SK-N-SH treated with all-trans-retinoic acid at 6 μM for 48 hours (cell line): ENCODE data around the gene CD248.

Source experiments
- ATAC-seq: fragments of 200-7000 bp; cut with Tn5 transposase; 3 replicates; pipeline ENCODE4 v1.9.1; 2020; ENCODE audit warnings: mild to moderate bottlenecking, moderate library complexity
- ARNTL ChIP-seq: fragments of 450-650 bp; formaldehyde crosslinking; IDR thresholded peaks from 2 replicates; pipeline ENCODE4 v1.5.0; 2020; ENCODE audit warnings: low read depth, mild to moderate bottlenecking, moderate library complexity, borderline replicate concordance
- BACH2 ChIP-seq: fragments of 250-450 bp; sonication (Bioruptor Pico); IDR thresholded peaks from 2 replicates; pipeline ENCODE4 v1.9.0; 2021; ENCODE audit warnings: mild to moderate bottlenecking, borderline replicate concordance
- CREB5 ChIP-seq: fragments of 250-450 bp; sonication (Bioruptor Pico); IDR thresholded peaks from 2 replicates; pipeline ENCODE4 v1.5.1; 2020; ENCODE audit warnings: low read depth, mild to moderate bottlenecking, moderate library complexity
- CSDC2 ChIP-seq: fragments of 250-450 bp; sonication (Bioruptor Pico); IDR thresholded peaks from 2 replicates; pipeline ENCODE4 v1.5.0; 2020; ENCODE audit warnings: mild to moderate bottlenecking, moderate library complexity
- CSRNP3 ChIP-seq: fragments of 250-450 bp; sonication (Bioruptor Pico); IDR thresholded peaks from 2 replicates; pipeline ENCODE4 v1.5.1; 2021; ENCODE audit warnings: mild to moderate bottlenecking, moderate library complexity
- ESRRG ChIP-seq: fragments of 250-450 bp; sonication (Bioruptor Pico); IDR thresholded peaks from 2 replicates; pipeline ENCODE4 v1.6.1; 2021; ENCODE audit warnings: mild to moderate bottlenecking
- GLIS3 ChIP-seq: fragments of 250-450 bp; sonication (Bioruptor Pico); IDR thresholded peaks from 2 replicates; pipeline ENCODE4 v1.5.0; 2020; ENCODE audit warnings: mild to moderate bottlenecking, moderate library complexity
- PATZ1 ChIP-seq: fragments of 250-450 bp; sonication (Bioruptor Pico); IDR thresholded peaks from 2 replicates; pipeline ENCODE4 v1.8.0; 2020; ENCODE audit warnings: mild to moderate bottlenecking, moderate library complexity, borderline replicate concordance
- POU6F1 ChIP-seq: fragments of 250-450 bp; sonication (Bioruptor Pico); IDR thresholded peaks from 2 replicates; pipeline ENCODE4 v1.8.0; 2021; ENCODE audit warnings: low read depth, mild to moderate bottlenecking, moderate library complexity, borderline replicate concordance
- PPARA ChIP-seq: fragments of 250-450 bp; sonication (Bioruptor Pico); IDR thresholded peaks from 2 replicates; pipeline ENCODE4 v1.5.0; 2020; ENCODE audit warnings: mild to moderate bottlenecking, borderline replicate concordance
- RARB ChIP-seq: fragments of 250-450 bp; sonication (Bioruptor Pico); IDR thresholded peaks from 2 replicates; pipeline ENCODE4 v1.8.0; 2021; ENCODE audit warnings: mild to moderate bottlenecking, moderate library complexity
- TCF4 ChIP-seq: fragments of 250-450 bp; sonication (Bioruptor Pico); IDR thresholded peaks from 2 replicates; pipeline ENCODE4 v1.8.0; 2021; ENCODE audit warnings: mild to moderate bottlenecking, moderate library complexity, borderline replicate concordance
- ZC3H10 ChIP-seq: fragments of 250-450 bp; sonication (Bioruptor Pico); IDR thresholded peaks from 2 replicates; pipeline ENCODE4 v1.5.1; 2021; ENCODE audit warnings: mild to moderate bottlenecking, moderate library complexity
- ZFP3 ChIP-seq: fragments of 250-450 bp; sonication (Bioruptor Pico); IDR thresholded peaks from 2 replicates; pipeline ENCODE4 v1.5.0; 2020; ENCODE audit warnings: mild to moderate bottlenecking, moderate library complexity
- ZFP30 ChIP-seq: fragments of 450-650 bp; formaldehyde crosslinking; IDR thresholded peaks from 2 replicates; pipeline ENCODE4 v1.5.0; 2022; ENCODE audit warnings: mild to moderate bottlenecking, moderate library complexity
- ZNF565 ChIP-seq: fragments of 450-650 bp; formaldehyde crosslinking; conservative IDR thresholded peaks from 2 replicates; pipeline ENCODE4 v1.5.0; 2020; ENCODE audit warnings: low read depth, mild to moderate bottlenecking, moderate library complexity
- ZNF70 ChIP-seq: fragments of 450-650 bp; formaldehyde crosslinking; IDR thresholded peaks from 2 replicates; pipeline ENCODE4 v1.5.0; 2020; ENCODE audit warnings: mild to moderate bottlenecking, moderate library complexity
- ZNF8 ChIP-seq: fragments of 450-650 bp; formaldehyde crosslinking; IDR thresholded peaks from 2 replicates; pipeline ENCODE4 v1.5.0; 2020; ENCODE audit warnings: mild to moderate bottlenecking, moderate library complexity

CD248 gene

GRCh38 chr11:66332371-66333219, 15.8 kb upstream of the CD248 start:
- ATAC-seq, result no peak
- no peak for TF ChIP-seq ZNF70 (CRISPR knock-in tag)
- no peak for TF ChIP-seq PPARA
- no peak for TF ChIP-seq ARNTL (CRISPR knock-in tag)
- no peak for TF ChIP-seq RARB (CRISPR knock-in tag)
- no peak for TF ChIP-seq PATZ1 (CRISPR knock-in tag)
- no peak for TF ChIP-seq POU6F1 (CRISPR knock-in tag)
- TF ChIP-seq CREB5 (CRISPR knock-in tag), result no peak
- TF ChIP-seq ZNF8 (CRISPR knock-in tag), result no peak

DNA sequence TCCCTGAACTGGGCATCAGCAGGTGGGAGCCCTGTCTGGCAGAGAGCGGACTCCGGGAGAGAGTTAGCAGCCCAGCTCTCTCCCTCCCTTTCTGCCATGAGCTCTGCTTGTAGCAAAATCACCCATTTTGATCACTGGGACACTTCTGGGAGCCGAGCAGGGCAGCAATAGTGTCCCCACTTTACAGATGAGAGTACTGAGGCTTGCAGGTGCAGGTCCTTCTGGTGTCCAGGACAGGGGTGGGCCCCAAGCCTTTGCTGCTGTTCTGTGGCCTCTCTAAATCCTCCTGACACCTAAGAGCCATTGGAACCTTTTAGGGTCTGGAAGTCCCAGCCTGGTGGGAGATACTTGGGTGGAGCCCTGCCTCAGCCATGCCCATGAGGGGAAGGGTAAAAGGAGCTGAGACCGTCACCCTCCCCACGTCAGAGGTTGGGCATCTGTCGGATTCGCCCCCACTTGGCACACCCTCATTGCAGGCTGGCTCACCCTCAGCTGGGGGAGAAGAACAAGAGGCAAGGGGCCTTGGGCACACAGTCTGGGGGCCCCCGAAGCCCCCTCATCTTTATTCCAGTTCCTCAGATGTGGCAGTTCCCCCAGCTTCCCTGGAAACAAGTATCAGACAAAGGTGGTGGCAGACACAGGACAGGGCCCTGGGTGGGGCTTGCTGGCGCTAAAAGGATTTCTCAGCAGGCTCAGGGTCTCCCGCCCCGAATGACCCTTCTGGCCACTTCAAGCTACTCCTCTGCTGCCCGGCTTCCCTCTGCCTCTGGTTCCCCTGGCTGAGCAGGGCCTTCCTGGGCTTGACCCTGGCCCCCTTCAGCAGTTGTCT, 14.9 kb upstream of the CD248 start:
- ATAC-seq, result no peak
- TF ChIP-seq ESRRG (no peak), PATZ1 (CRISPR knock-in tag) (no peak), RARB (CRISPR knock-in tag) (no peak), ZNF565 (no peak), POU6F1 (CRISPR knock-in tag) (no peak), ARNTL (CRISPR knock-in tag) (no peak), CSDC2 (CRISPR knock-in tag) (no peak), CSRNP3 (CRISPR knock-in tag) (no peak), ZC3H10 (CRISPR knock-in tag) (no peak), ZFP30 (no peak), ZFP3 (CRISPR knock-in tag) (no peak), TCF4 (CRISPR knock-in tag) (no peak), BACH2 (CRISPR knock-in tag) (no peak), GLIS3 (CRISPR knock-in tag) (no peak), PPARA (no peak)
